Natural killer cell (primary cell): Measurements from ENCODE around the gene BBC3. TPM values are rescaled to one million over a fixed set of nuclear protein-coding genes. Genes with fewer than 3 reads are reported as not detected.
A peak's percentile ranks its signal among the peaks of the same experiment; 100 is the strongest.
"Not testable (repeated sequence)": the region's sequence is repeated elsewhere in the genome, so short reads cannot be mapped to it uniquely, and the experiment has no call there.

ENCODE experiments used
- ATAC-seq, 3 donors: fragments of 150-1000 bp in 2 of 3; fragments of 200-7000 bp in 1 of 3; cut with Tn5 transposase; 1 replicate in 1 of 3; 2 replicates in 2 of 3; pipeline ENCODE4 v1.10.0; 2021; ENCODE audit warnings: mild to moderate bottlenecking in 2 of 3, moderate library complexity in 2 of 3
- DNase-seq, 2 donors: peaks; one replicate each; pipeline versions ENCODE4 v3.0.0 to v3.0.0-alpha.2; 2013 to 2021; ENCODE audit warnings: mixed read lengths in 1 of 2
- H3K27ac ChIP-seq: one replicate; pipeline ENCODE4 v1.5.1; 2013; ENCODE audit warnings: mild to moderate bottlenecking, low read length
- H3K27me3 ChIP-seq: one replicate; pipeline ENCODE4 v1.6.1; 2013; ENCODE audit warnings: low read length; ENCODE audit not compliant: control insufficient read depth, insufficient read depth
- H3K36me3 ChIP-seq: one replicate; pipeline ENCODE4 v1.6.1; 2013; ENCODE audit warnings: low read length; ENCODE audit not compliant: control insufficient read depth, insufficient read depth
- H3K4me1 ChIP-seq: one replicate; pipeline ENCODE4 v1.6.1; 2013; ENCODE audit warnings: low read length; ENCODE audit not compliant: control insufficient read depth, insufficient read depth
- H3K4me3 ChIP-seq: one replicate; pipeline ENCODE4 v1.5.1; 2013; ENCODE audit warnings: low read length
- H3K9me3 ChIP-seq: one replicate; pipeline ENCODE4 v1.6.1; 2013; ENCODE audit warnings: low read length; ENCODE audit not compliant: control insufficient read depth, insufficient read depth
- H3K27ac Mint-ChIP-seq, 2 donors: one replicate each; pipeline ENCODE4 v1.8.0; 2022; ENCODE audit warnings: mild to moderate bottlenecking in 2 of 2, mixed read lengths in 2 of 2, moderate library complexity in 1 of 2
- H3K27me3 Mint-ChIP-seq, 2 donors: one replicate each; pipeline ENCODE4 v1.8.0; 2022; ENCODE audit warnings: low read depth in 2 of 2, mixed read lengths in 2 of 2
- H3K36me3 Mint-ChIP-seq: one replicate; pipeline ENCODE4 v1.8.0; 2022; ENCODE audit warnings: mixed read lengths
- H3K4me1 Mint-ChIP-seq, 2 donors: one replicate each; pipeline ENCODE4 v1.8.0; 2022; ENCODE audit warnings: mixed read lengths in 2 of 2
- H3K4me3 Mint-ChIP-seq: one replicate; pipeline ENCODE4 v1.8.0; 2022; ENCODE audit warnings: mild to moderate bottlenecking, moderate library complexity, mixed read lengths
- H3K9me3 Mint-ChIP-seq, 2 donors: one replicate each; pipeline ENCODE4 v1.8.0; 2022; ENCODE audit warnings: mixed read lengths in 2 of 2
- WGBS: methylation state at CpG from one replicate; pipeline ENCODE4 v1.1.7; 2013; ENCODE audit warnings: missing lambda C conversion rate; ENCODE audit not compliant: insufficient coverage; 5-methylcytosine and 5-hydroxymethylcytosine counted together
- intact Hi-C: fragments of 100-400 bp; cut with micrococcal nuclease; formaldehyde crosslinking; loops from one replicate; pipeline ENCODE4 v1.14.2; 2022
- total RNA-seq, 4 donors: library from RNA; stranded (reverse); fragments of 120-200 nt in 1 of 4; gene quantifications; one replicate each; pipeline versions ENCODE4 v1.2.3 to v1.2.4, GENCODE V29; 2013 to 2022
- TF ChIP-seq, protein P1 (sequence below): fragments of 200-600 bp; IDR thresholded peaks from one replicate; pipeline ENCODE4 v1.8.0; 2022; ENCODE audit warnings: antibody characterized with exemption

Gene BBC3
- total RNA-seq, 3 donors from 2014 or later (not counting 1 experiment from before 2014, with no cell fraction given), result 39.9 to 45.1 (median 43.9) TPM

- peak within 1 kb of the TSS; percentile 63 for H3K4me3 ChIP-seq
These were observed 25.1 kb upstream of the BBC3 start, which contains the start of gene CCDC9 for GRCh38 chr19:47255879-47256692. TSS of gene CCDC9 (plus strand) at chr19:47256525. CDS start at chr19:47258401, 1,876 bp downstream.

GRCh38 chr19:47253970-47254369 is 23.0 kb upstream of the BBC3 start:
- no peak overlapping the region for H3K4me3 ChIP-seq
- DNase-seq (peak in 1 of 2 donors; percentile 38), ATAC-seq (no peak)
- H3K4me1 Mint-ChIP-seq, result peaks cover 25 to 29% of the 10 kb centered on the region in 2 donors
- H3K36me3 ChIP-seq, result peaks cover 5% of the 10 kb centered on the region
- no peaks in the 10 kb centered on the region for H3K27me3 ChIP-seq
- TF ChIP-seq, protein P1, sequence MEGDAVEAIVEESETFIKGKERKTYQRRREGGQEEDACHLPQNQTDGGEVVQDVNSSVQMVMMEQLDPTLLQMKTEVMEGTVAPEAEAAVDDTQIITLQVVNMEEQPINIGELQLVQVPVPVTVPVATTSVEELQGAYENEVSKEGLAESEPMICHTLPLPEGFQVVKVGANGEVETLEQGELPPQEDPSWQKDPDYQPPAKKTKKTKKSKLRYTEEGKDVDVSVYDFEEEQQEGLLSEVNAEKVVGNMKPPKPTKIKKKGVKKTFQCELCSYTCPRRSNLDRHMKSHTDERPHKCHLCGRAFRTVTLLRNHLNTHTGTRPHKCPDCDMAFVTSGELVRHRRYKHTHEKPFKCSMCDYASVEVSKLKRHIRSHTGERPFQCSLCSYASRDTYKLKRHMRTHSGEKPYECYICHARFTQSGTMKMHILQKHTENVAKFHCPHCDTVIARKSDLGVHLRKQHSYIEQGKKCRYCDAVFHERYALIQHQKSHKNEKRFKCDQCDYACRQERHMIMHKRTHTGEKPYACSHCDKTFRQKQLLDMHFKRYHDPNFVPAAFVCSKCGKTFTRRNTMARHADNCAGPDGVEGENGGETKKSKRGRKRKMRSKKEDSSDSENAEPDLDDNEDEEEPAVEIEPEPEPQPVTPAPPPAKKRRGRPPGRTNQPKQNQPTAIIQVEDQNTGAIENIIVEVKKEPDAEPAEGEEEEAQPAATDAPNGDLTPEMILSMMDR, result no peak
- H3K27me3 Mint-ChIP-seq, result no peaks in the 10 kb centered on the region
- H3K27ac Mint-ChIP-seq, result peak overlapping the region; percentile 42 to 43
- H3K4me3 Mint-ChIP-seq, result no peak overlapping the region
- H3K36me3 Mint-ChIP-seq, result no peaks in the 10 kb centered on the region
- intact Hi-C loops, result no loop called here
- no peaks in the 10 kb centered on the region for H3K9me3 ChIP-seq
- 88% methylated on average over 4 of the region's 5 CpGs for WGBS
- H3K27ac ChIP-seq, result no peak overlapping the region
- peaks cover 22% of the 10 kb centered on the region for H3K4me1 ChIP-seq
- H3K9me3 Mint-ChIP-seq, result no peaks in the 10 kb centered on the region

More at GRCh38 chr19:47255879-47256692, 25.1 kb upstream of the BBC3 start, which contains the start of gene CCDC9:
- TF ChIP-seq, protein P1, result no peak
- no peaks in the 10 kb centered on the region for H3K27me3 ChIP-seq
- Mint-ChIP-seq H3K36me3 (no peaks in the 10 kb centered on the region), H3K4me3 (peak within 1 kb of the TSS; percentile 95), H3K27me3 (no peaks in the 10 kb centered on the region), H3K4me1 (peaks cover 37 to 47% of the 10 kb centered on the region in 2 donors), H3K9me3 (no peaks in the 10 kb centered on the region), H3K27ac (peak within 1 kb of the TSS; percentile 94 to 98)
- peak; percentile 90 to 94 for DNase-seq
- H3K9me3 ChIP-seq, result no peaks in the 10 kb centered on the region
- peak within 1 kb of the TSS; percentile 98 for H3K27ac ChIP-seq
- intact Hi-C loops, result no loop called here
- peaks cover 24% of the 10 kb centered on the region for H3K36me3 ChIP-seq
- peaks cover 24% of the 10 kb centered on the region for H3K4me1 ChIP-seq
- ATAC-seq, result peak in 1 of 3 donors; percentile 57
- 22% methylated on average over 60 of the region's 60 CpGs for WGBS

DNA sequence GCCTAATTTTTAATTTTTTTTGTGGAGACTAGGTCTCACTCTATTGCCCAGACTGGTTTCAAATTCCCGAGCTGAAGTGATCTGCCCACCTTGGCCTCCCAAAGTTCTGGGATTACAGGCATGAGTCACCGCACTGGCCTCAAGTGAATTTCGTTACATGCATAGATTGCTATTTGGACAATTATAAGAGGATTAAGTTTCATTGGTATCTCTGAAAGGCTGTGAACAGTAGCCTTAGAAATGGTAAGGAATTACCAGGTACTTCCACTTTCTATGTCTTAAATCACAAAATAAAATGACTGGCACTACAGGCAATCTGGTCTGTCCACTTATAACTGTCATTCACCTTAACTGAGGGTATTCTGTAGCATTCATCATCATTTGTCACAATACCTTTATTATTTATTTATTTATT is 22.5 kb upstream of the BBC3 start:
- Histone ChIP-seq H3K4me1 (peaks cover 22% of the 10 kb centered on the region), H3K36me3 (no peaks in the 10 kb centered on the region), H3K9me3 (no peaks in the 10 kb centered on the region), H3K27me3 (no peaks in the 10 kb centered on the region), H3K27ac (no peak overlapping the region), H3K4me3 (no peak overlapping the region)
- H3K27me3 Mint-ChIP-seq, result no peaks in the 10 kb centered on the region
- H3K27ac Mint-ChIP-seq, result peak overlapping the region in 1 of 2 donors; percentile 42
- ATAC-seq (no peak), DNase-seq (no peak)
- no peaks in the 10 kb centered on the region for H3K9me3 Mint-ChIP-seq
- TF ChIP-seq, protein P1, result no peak
- H3K4me3 Mint-ChIP-seq, result no peak overlapping the region
- intact Hi-C loops, result no loop called here
- no peaks in the 10 kb centered on the region for H3K36me3 Mint-ChIP-seq
- peaks cover 20 to 24% of the 10 kb centered on the region in 2 donors for H3K4me1 Mint-ChIP-seq
- WGBS, result 93% methylated on average over 3 of the region's 3 CpGs

- H3K27me3 ChIP-seq, ATAC-seq, H3K27ac ChIP-seq, DNase-seq, H3K9me3 Mint-ChIP-seq, H3K9me3 ChIP-seq, H3K36me3 Mint-ChIP-seq, H3K36me3 ChIP-seq, H3K4me3 Mint-ChIP-seq, H3K27ac Mint-ChIP-seq, H3K27me3 Mint-ChIP-seq, H3K4me3 ChIP-seq, intact Hi-C loops: not testable (repeated sequence)
- WGBS, result 82% methylated on average over 5 of the region's 8 CpGs
- H3K4me1 Mint-ChIP-seq, result peaks cover 17 to 21% of the 10 kb centered on the region in 2 donors
- H3K4me1 ChIP-seq, result peaks cover 17% of the 10 kb centered on the region
These were observed 22.0 kb upstream of the BBC3 start for GRCh38 chr19:47253016-47253415.
